Small intestine (tissue), 7 donors: Measurements from ENCODE around the gene PLEKHG5. TPM values are rescaled to one million over a fixed set of nuclear protein-coding genes. Genes with fewer than 3 reads are reported as not detected.

Experiments
- DNase-seq, 2 donors: peaks; one replicate each; pipeline versions ENCODE4 v3.0.0 to v3.0.0-alpha.2; 2013
- FAIRE-seq: peaks from 2 replicates; lab custom pipeline; 2012; peaks lifted over from hg19 to GRCh38; lab: Jason Lieb, UNC
- H3K27ac ChIP-seq, 3 donors: one replicate each; pipeline ENCODE4 v1.5.1; 2013; ENCODE audit warnings: low read length in 2 of 3, mild to moderate bottlenecking in 2 of 3, control low read depth in 1 of 3, inconsistent platforms in 1 of 3, low read depth in 1 of 3, moderate library complexity in 1 of 3
- H3K27me3 ChIP-seq, 3 donors: one replicate each; pipeline ENCODE4 v1.6.1; 2013; ENCODE audit warnings: low read length in 3 of 3, inconsistent platforms in 1 of 3; ENCODE audit not compliant: control insufficient read depth in 3 of 3, insufficient read depth in 3 of 3
- H3K36me3 ChIP-seq, 3 donors: one replicate each; pipeline ENCODE4 v1.6.1; 2013; ENCODE audit warnings: low read length in 3 of 3, inconsistent platforms in 1 of 3, low read depth in 1 of 3, mild to moderate bottlenecking in 1 of 3, moderate library complexity in 1 of 3; ENCODE audit not compliant: control insufficient read depth in 3 of 3, insufficient read depth in 2 of 3
- H3K4me1 ChIP-seq, 3 donors: one replicate each; pipeline ENCODE4 v1.6.1; 2013; ENCODE audit warnings: low read length in 2 of 3, inconsistent platforms in 1 of 3, low read depth in 1 of 3, mild to moderate bottlenecking in 1 of 3, moderate library complexity in 1 of 3; ENCODE audit not compliant: control insufficient read depth in 3 of 3, insufficient read depth in 2 of 3
- H3K4me3 ChIP-seq, 3 donors: one replicate each; pipeline ENCODE4 v1.5.1; 2013; ENCODE audit warnings: low read length in 3 of 3, control low read depth in 1 of 3, inconsistent platforms in 1 of 3, low read depth in 1 of 3, mild to moderate bottlenecking in 1 of 3, moderate library complexity in 1 of 3
- H3K9me3 ChIP-seq, 2 donors: one replicate each; pipeline ENCODE4 v1.6.1; 2013; ENCODE audit warnings: low read depth in 1 of 2, low read length in 1 of 2; ENCODE audit not compliant: control insufficient read depth in 2 of 2, insufficient read depth in 1 of 2
- WGBS, 3 donors: extraction: QIAGEN DNeasy Blood & Tissue Kit; methylation state at CpG; one replicate each; pipeline ENCODE4 v1.1.7; 2013; 5-methylcytosine and 5-hydroxymethylcytosine counted together
- polyA plus RNA-seq, 4 donors: library from polyadenylated mRNA; stranded (reverse) in 3 of 4; unstranded in 1 of 4; fragments of 200-250 nt in 3 of 4; fragments of 120-200 nt in 1 of 4; gene quantifications; one replicate each; pipeline versions ENCODE4 v1.2.1 to v1.2.3, GENCODE V29; 2013
- donor health status: healthy with polysubstance abuse.
- donor health status: control.
- donor health status: control.
- donor health status: Bipolar disorder and iron deficiency.
- donor health status: healthy.

The PLEKHG5 gene
- polyA plus RNA-seq, 4 donors: 2.4 to 13.5 (median 7.1) TPM

DNA sequence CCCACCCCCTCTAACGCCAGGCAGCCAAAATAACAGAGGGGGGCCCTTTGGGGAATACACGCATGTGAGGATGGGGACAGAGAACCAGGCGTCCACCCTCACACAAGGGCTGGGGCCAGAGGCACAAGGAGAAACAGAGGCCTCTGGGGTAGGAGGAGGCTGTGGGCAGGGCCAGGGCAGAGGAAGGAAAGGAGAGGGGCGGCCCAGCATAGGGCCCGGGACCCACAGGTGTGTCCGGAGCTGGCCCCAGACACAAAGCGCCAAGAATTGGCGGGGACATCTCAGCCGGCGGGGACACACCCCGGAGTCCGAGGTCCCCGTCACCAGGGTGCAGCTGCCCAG lies 6.7 kb downstream of the PLEKHG5 start:
- Histone ChIP-seq H3K9me3 (no peaks in the 10 kb centered on the region), H3K4me3 (peak overlapping the region in 2 of 3 donors; percentile 16 to 48), H3K27ac (no peak overlapping the region), H3K4me1 (peaks cover 0 to 44% (median 0%) of the 10 kb centered on the region in 3 donors), H3K27me3 (peaks cover 0 to 13% (median 7%) of the 10 kb centered on the region in 3 donors), H3K36me3 (no peaks in the 10 kb centered on the region)
- 17 to 36% (median 23%) methylated on average over 6 to 13 of the region's 13 CpGs for WGBS, 3 donors
- DNase-seq (no peak), FAIRE-seq (no peak)

DNA sequence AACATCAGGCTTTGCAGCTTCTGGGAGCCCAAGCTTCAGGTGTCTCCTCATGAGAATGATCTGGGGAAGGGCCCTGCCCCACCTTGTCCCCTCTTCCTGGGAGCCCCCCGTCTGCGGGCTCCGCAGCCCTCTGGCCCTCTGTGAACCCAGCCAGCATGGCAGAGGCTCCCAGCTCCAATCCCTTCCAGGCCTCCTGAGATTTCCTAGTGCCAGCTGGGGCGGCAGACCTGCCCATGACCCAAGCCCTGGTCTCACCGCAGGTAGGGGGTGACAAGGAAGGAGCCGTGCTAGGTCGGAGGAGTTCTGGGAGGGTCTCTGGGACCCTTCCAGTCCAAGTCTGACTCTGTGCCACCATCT lies 7.7 kb downstream of the PLEKHG5 start:
- H3K27ac ChIP-seq: no peak overlapping the region
- 90 to 93% (median 92%) methylated on average over 7 of the region's 7 CpGs for WGBS, 3 donors
- peaks cover 0 to 13% (median 7%) of the 10 kb centered on the region in 3 donors for H3K27me3 ChIP-seq
- FAIRE-seq (no peak), DNase-seq (no peak)
- no peak overlapping the region for H3K4me3 ChIP-seq
- peaks cover 0 to 45% (median 0%) of the 10 kb centered on the region in 3 donors for H3K4me1 ChIP-seq
- no peaks in the 10 kb centered on the region for H3K9me3 ChIP-seq
- no peaks in the 10 kb centered on the region for H3K36me3 ChIP-seq

DNA sequence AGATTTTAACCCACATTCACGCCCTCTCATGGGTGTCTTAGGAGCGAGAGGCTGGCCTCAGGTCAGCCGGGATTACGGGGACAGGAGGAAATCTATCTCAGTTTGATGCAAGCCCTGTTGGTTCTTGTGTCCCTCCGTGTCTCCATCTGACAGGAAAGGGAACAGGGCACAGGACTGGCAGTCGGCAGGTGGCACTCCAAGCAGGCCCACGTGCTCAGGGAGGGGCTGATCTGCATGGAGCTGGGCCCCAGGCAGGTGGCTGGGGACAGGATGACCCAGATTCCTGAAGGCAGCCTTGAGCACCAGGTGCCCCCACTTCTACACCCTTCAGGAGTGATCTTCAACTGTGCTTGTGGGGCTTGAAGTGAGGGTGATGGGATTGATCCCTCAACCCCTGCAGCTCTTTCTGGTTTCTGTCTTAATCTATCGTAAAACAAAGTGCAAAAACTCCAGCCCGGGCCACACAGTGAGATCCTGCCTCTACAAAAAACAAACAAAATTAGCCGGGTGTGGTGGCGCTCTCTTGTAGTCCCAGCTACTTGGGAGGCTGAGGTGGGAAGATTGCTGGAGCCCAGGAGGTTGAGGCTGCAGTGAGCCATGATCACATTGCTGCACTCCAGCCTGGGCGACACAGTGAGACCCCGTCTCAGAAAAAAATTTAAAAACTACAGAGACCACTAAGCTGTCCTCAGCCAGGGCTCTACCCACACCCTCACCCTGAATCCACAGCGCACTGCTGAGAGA lies 8.3 kb downstream of the PLEKHG5 start:
- Histone ChIP-seq H3K4me1 (peaks cover 0 to 46% (median 0%) of the 10 kb centered on the region in 3 donors), H3K27me3 (peaks cover 0 to 13% (median 7%) of the 10 kb centered on the region in 3 donors), H3K36me3 (no peaks in the 10 kb centered on the region), H3K27ac (no peak overlapping the region), H3K9me3 (no peaks in the 10 kb centered on the region), H3K4me3 (no peak overlapping the region)
- FAIRE-seq (no peak), DNase-seq (peak; percentile 42 to 79)
- WGBS, 3 donors: 40 to 64% (median 40%) methylated on average over 14 of the region's 14 CpGs

DNA sequence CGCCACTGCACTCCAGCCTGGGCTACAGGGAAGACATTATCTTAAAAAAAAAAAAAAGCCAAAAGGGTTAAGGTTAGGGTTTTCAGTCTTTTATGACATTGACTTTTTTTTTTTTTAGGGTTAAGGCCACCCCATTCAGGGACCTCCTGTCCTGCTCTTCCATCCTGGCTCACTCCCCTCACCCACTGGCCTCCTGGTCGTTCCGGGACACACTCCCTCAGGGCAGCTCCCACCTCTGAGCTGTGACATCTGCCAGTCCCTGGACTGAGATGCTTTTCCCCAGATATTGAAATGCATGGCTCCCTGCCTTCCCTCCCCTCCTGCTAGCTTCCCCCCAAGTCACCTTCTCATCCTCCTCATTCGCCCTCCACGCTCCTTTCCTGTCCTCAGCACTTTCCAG lies 9.6 kb downstream of the PLEKHG5 start:
- no peak for DNase-seq
- WGBS, 3 donors: 36 to 73% (median 60%) methylated on average over 5 of the region's 5 CpGs
- Histone ChIP-seq H3K4me1 (peaks cover 0 to 56% (median 2%) of the 10 kb centered on the region in 3 donors), H3K9me3 (no peaks in the 10 kb centered on the region), H3K27ac (no peak overlapping the region), H3K27me3 (peaks cover 0 to 13% (median 7%) of the 10 kb centered on the region in 3 donors), H3K4me3 (no peak overlapping the region), H3K36me3 (peaks cover 0 to 4% (median 0%) of the 10 kb centered on the region in 3 donors)
- FAIRE-seq: no peak

DNA sequence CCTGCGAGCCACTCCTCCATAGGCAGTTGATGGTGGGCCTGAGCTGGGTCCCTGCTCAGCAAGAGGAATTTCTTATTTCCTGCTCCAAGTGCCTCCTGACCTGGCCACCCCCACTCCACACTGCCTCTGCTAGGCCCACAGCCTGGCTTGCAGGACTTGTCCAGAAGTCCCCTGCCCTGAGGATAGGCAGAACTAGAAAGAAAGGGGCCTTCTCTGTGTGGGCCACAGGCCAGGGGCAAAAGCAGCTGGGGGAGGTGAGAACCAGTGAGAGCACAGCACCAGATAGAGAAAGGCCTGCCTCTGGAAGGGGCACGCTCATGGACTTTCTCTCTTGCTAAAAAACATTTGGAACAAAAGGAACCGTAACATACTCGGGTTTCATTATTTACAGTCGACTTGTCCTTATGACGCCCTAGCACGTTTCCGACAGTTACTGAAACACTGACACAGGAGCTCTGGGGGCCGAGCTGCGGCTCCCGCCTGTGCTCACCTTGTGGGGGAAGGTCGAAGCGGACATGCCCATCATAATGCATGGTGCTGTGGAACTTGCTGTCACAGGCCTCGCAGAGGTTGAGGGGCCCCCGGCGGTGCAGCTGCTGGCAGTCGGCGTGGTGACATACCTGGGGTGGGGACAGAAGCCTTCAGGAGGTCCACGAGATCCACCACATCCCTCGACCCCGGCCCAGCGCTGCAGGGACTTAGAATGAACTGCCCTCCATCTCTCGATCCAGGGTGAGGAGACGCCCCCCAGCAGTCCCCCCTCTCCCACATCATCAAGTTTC lies 14.2 kb downstream of the PLEKHG5 start:
- H3K36me3 ChIP-seq: peaks cover 0 to 25% (median 0%) of the 10 kb centered on the region in 3 donors
- no peaks in the 10 kb centered on the region for H3K27me3 ChIP-seq
- H3K9me3 ChIP-seq: no peaks in the 10 kb centered on the region
- H3K4me1 ChIP-seq: peaks cover 5 to 75% (median 5%) of the 10 kb centered on the region in 3 donors
- FAIRE-seq: no peak
- H3K27ac ChIP-seq: peak overlapping the region in 1 of 3 donors; percentile 76
- DNase-seq: peak in 1 of 2 donors; percentile 45
- no peak overlapping the region for H3K4me3 ChIP-seq
- 84 to 86% (median 86%) methylated on average over 21 to 24 of the region's 24 CpGs for WGBS, 3 donors

DNA sequence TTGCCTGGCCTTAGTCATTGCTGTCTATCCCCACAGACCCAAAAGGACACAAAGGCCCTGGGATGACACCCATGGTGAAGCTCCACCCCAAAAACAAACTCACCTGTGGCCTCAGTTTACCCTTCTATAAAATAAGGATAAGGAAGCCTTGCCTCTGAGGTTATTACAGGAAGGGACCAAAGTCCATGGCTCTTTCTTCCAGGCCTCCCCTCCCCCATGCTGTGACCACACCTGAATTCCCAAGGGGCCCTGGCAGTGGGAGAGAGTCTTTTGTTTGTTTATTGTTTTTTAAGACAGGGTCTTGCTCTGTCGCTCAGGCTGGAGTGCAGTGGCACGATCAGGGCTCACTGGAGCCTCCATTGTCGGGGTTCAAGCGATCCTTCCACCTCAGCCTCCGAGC lies 15.0 kb downstream of the PLEKHG5 start:
- H3K27ac ChIP-seq: peak overlapping the region in 1 of 3 donors; percentile 76
- peak; percentile 81 to 92 for DNase-seq

DNA sequence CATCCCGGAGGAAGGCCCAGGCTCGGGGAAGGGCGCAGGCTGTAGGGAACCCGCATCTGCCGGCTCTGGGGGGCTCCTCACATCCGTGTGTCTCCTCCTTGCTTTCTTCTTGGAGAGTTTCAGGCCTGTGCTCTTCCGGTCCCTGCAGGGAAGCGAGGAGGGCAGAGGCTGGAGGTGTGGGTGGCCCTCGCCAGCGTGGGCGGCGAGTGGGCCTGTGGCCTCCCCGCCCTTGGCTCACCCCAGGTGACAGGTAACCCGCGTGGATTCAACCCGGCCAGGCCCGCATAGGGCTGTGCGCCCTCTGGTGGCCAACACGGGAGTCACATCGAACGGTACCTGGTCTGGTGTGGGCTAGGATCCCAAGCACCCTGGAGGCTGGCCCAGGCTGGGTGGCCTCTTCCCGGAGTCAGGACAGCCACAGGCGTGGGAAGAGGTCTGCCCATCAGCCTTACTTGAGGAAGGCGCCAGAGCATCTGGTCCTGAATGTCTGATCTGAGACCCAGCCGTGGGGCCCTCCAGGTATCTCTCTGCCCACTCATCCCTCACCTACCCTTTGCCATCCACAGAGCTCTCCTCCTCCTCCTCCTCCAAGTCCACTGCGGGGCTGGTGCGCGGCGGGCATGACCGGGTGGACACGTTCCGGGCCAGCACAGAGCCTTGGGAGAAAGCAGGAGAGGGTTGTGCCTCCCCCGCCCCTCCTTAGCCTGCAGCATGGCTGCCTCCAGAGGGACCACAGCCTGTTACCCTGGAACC lies 15.9 kb downstream of the PLEKHG5 start:
- Histone ChIP-seq H3K27me3 (no peaks in the 10 kb centered on the region), H3K9me3 (no peaks in the 10 kb centered on the region), H3K36me3 (peaks cover 0 to 30% (median 0%) of the 10 kb centered on the region in 3 donors), H3K27ac (peak overlapping the region in 2 of 3 donors; percentile 47 to 76), H3K4me3 (no peak overlapping the region), H3K4me1 (peaks cover 5 to 84% (median 5%) of the 10 kb centered on the region in 3 donors)
- WGBS, 3 donors: 13 to 27% (median 14%) methylated on average over 30 to 33 of the region's 33 CpGs
- FAIRE-seq: no peak
- DNase-seq: peak; percentile 68 to 84

More for the DNA sequence above, 15.0 kb downstream of the PLEKHG5 start:
- 33 to 62% (median 53%) methylated on average over 5 of the region's 5 CpGs for WGBS, 3 donors
- Histone ChIP-seq H3K9me3 (no peaks in the 10 kb centered on the region), H3K27me3 (no peaks in the 10 kb centered on the region), H3K36me3 (peaks cover 0 to 29% (median 0%) of the 10 kb centered on the region in 3 donors), H3K4me1 (peaks cover 5 to 79% (median 5%) of the 10 kb centered on the region in 3 donors), H3K4me3 (no peak overlapping the region)
- FAIRE-seq: no peak

DNA sequence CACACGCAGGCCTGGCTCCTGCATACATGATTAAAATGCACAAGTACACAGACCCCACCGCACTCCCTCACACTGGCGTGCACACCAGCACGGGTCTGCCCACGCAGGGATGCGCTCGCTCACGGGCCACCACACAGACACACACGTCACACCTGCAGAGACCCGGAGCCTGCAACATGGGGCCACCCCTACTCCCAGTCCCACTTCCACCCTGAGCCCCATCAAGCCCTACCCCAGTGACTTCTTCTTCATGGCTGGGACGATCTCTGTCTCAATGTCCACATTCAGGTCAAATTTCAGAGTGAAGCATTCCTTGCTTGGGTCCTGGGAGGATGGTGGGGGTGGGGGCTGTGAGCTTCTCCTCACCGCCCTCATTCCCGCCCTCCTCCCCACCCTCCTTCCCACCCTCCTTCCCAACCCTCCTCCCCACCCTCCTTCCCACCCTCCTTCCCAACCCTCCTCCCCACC lies 16.6 kb downstream of the PLEKHG5 start:
- H3K4me3 ChIP-seq: no peak overlapping the region
- peaks cover 0 to 37% (median 0%) of the 10 kb centered on the region in 3 donors for H3K36me3 ChIP-seq
- no peaks in the 10 kb centered on the region for H3K27me3 ChIP-seq
- peaks cover 5 to 84% (median 5%) of the 10 kb centered on the region in 3 donors for H3K4me1 ChIP-seq
- whole genome bisulfite sequencing, 3 donors: 37 to 66% (median 44%) methylated on average over 12 to 13 of the region's 13 CpGs
- DNase-seq (no peak), FAIRE-seq (no peak)
- H3K9me3 ChIP-seq: no peaks in the 10 kb centered on the region
- H3K27ac ChIP-seq: no peak overlapping the region
